Right ventricle myocardium superior (tissue), 1 donor: ENCODE results near the gene VENTX. TPM values are rescaled to one million over a fixed set of nuclear protein-coding genes. Genes with fewer than 3 reads are reported as not detected.
"Not testable (repeated sequence)": the region's sequence is repeated elsewhere in the genome, so short reads cannot be mapped to it uniquely, and the experiment has no call there.

ENCODE experiments used
- ATAC-seq: fragments of 200-7000 bp; cut with Tn5 transposase; one replicate; pipeline ENCODE4 v1.9.1; 2020; ENCODE audit warnings: mild to moderate bottlenecking; ENCODE audit not compliant: poor library complexity
- DNase-seq: peaks from one replicate; pipeline ENCODE4 v3.0.0-alpha.2; 2020
- intact Hi-C: fragments of 100-400 bp; cut with DNase I; formaldehyde crosslinking; loops from one replicate; pipeline ENCODE4 v1.11.2; 2022
- total RNA-seq: library from RNA; stranded (reverse); fragmentation: NEBNext Ultra II Directional; extraction: Animal tissue kit (Norgen Biotek cat#: 25700); gene quantifications from one replicate; pipeline ENCODE4 v1.2.1, GENCODE V29; 2021
- donor health status: DM: no; HTN: yes; CAD: no; lungs with severe emphysema.

Gene VENTX
- total RNA-seq, 1 donor from 2014 or later = 0.43 TPM

DNA sequence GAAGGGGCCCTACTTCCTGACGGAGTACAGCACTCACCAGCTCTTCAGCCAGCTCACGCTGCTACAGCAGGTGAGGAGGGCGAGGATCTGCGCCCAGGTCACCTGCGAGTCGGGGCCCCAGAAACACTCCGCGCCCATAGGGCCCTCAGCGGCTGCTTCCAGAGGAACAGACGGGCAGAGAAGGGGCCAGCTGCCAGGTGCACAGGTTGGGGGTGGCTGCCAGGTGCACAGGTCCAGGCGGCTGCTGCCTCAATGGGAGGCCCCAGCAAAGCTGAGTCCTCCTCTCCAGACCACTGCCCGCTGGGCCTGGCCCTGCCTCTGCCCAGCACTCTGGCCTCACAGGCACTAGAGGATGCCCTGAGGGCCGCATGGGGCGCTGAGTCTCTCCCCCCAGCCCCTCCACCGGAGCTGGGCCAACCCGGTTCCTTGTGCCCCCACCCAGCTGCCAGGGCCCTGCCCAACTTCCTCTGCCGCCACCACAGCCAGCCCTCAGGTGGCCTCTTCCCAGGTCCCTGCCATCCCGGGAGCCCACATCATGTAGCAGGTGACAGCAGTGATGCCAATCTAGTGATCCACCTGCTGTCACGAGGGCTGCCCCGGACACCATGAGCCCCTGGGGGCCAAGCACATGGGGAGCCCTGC is 24.7 kb upstream of the VENTX start:
- no peak for ATAC-seq
- no peak for DNase-seq
- intact Hi-C loops = no loop called here

DNA sequence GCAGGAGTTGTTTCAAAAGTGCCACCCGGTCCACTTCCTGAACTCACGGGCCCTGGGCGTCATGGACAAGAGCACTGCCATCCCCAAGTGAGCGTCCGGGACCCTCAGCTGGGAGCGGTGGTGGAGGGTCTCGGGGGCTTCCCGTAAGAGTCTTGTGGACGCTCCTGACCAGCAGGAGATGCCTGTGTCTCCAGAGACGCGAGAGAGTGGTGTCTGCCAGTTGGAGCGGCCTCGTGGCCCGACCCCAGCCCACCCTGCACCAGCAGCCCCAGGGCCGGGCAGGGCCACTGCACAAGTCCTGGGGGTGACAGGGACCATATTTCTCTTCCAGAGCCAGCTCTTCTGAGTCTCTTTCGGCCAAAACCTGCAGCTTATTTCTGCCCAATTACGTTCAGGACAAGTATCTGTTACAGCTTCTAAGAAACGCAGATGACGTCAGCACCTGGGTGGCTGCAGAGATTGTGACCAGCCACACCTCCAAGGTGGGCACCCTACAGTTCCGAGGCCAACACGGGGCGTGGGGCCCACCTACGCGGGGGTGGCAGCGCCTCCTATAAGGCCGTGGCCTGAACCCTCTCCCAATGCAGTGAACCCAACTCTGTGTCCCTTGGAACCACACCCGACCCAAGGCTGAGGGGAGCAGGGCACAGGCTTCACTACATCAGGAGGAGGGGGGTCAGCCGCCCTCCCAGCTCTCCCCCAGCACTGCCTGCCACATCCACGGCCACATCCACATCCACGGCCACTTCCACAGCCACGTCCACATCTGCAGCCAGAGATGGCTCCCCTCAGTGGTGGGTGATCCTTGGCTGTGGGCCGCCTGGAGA is 23.8 kb upstream of the VENTX start:
- no peak for ATAC-seq
- no peak for DNase-seq
- intact Hi-C loops = no loop called here

DNA sequence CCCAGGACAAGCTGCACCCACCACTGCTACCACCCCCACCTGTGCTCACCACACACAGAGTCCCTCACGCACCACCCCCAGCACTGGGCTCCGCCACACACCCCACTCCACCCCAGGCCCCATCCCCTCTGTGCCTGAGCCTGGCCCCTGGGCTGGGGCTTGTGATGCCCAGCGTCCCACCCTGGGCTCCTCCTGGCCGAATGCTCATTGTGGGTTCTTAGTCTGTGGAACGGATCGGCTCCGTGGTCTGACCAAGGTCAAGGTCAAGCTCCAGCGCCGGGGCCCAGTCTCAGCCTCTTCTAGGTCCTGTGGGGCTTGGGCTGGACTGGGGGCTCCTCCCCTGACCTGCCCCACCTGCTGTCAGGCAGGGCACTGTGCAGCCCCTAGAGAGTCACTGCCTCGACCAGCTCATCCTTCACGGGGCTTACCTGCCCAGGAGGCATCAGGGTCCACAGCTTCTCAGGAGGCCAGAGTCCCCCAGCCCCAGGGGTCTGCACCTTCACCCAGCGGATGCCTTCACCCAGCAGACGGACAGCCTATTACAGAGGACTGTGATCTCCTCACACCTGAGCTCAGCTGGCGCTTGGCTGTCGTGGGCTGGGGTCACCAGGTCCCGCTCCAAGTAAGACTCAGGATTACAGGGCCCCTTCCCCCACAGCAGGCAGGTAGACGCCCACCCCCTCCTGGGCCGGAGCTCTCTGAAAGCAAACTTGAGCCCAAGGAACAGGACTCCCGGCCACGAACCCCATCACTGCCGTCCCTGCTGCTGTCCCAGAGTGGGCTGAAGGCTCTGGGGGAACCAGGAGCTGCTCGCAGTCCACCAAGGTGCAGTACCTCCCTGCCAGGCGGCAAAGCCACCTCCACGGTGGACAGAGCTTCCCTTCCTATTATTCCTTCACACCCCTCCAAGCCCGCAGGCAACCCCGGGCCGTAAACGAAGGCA is 22.9 kb upstream of the VENTX start:
- intact Hi-C loops = no loop called here
- ATAC-seq (no peak), DNase-seq (no peak)

DNA sequence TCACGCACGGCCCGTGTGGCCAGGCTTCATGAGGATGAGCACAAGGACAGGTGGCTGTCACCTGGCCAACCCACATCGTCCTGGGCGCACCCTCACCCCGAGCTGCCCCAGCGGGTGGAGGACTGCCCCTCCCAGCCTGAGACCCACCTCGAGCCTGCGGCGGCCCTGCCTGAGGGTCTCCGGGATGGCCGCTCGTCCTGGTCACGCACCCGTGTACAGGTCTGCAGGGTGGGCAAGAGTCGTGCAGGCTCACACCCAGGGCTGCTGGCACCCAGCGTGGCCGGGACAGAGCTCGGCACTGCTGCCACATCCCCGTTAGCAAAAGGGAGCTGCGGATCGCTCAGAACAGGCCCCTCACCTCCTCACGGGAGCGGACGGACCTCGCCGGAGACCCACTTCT is 22.1 kb upstream of the VENTX start:
- no peak for ATAC-seq
- no peak for DNase-seq
- intact Hi-C loops = no loop called here

DNA sequence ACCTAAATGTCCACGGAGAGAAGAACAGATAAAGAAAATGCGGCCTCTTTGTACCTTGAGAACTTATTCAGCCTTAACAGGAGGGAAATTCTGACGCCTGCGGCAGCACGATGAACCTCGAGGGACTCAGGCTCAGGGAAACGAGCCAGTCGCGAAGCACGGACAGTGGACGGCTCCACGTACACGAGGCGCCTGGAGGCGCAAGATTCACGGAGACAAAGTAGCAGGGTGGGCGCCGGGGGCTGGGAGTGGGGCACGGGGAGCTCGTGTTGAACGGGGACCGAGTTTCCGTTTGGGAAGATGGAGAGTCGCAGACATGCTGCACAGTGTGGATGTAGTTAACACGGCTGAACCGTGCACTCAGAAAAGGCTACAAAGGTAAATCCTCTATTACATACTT is 20.9 kb upstream of the VENTX start:
- no peak for ATAC-seq
- DNase-seq = no peak
- intact Hi-C loops = no loop called here

DNA sequence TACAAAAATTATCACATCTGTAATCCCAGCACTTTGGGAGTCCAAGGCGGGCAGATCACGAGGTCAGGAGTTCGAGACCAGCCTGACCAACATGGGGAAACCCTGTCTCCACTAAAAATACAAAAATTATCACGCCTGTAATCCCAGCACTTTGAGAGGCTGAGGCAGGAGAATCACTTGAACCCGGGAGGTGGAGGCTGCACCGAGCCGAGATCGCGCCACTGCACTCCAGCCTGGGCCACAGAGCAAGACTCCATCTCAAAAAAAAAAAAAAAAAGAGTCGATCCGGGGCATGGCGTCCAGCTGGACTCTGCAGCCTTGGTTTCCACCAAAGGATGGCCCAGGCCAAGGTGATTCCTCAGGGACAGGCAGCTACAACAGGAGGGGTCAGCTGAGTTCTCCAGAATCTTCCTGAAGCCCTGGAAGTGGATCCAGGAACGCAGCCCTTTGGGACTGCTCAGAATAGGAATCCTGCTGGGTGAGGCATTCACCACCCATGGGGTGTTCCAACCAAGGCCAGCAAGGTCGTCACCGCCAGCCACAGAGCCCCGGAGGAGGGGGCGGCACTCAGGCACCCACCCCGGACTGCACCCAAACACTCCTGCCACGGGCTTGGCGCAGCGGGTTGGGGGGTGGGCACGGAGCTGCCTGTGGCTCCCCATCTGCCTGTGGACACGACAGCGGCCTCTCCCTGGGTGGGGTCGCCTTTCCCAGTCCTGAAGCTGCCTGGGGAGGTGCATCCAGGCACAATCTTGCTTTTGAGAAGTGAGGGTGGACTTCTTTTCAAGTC is 19.7 kb upstream of the VENTX start:
- DNase-seq (no peak), ATAC-seq (no peak)
- intact Hi-C loops = no loop called here

DNA sequence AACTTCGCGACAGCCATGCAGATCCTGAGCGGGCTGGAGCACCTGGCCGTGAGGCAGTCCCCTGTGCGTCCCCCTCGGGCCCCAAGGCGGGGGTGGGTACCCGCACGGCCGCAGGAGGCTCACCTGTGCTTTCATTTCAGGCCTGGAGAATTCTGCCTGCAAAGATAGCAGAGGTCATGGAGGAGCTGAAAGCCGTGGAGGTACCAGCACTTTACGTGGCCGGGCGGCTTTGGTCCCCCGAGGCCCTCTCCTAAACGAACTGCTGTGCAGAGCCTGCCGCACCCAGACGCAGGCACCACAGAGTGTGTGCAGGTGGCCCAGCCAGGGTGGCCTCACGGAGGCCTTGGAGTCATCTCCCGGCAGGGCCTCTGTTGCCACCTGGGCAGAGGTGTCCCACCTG is 18.8 kb upstream of the VENTX start:
- ATAC-seq (no peak), DNase-seq (no peak)
- intact Hi-C loops = no loop called here

DNA sequence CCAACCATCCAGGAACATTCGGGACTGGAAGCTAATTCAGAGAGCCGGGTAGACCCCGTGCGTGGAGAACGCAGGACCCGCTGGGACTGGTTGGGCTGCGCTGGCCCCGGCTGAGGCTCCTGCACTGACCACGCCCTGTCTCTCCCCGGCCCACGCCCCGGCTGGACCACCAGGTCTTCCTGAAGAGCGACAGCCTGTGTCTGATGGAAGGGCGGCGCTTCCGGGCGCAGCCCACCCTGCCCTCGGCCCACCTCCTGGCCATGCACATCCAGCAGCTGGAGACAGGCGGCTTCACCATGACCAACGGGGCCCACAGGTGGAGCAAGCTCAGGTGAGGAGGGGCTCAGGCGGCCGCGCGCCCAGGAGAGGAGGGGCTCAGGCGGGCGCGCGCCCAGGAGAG is 17.9 kb upstream of the VENTX start:
- intact Hi-C loops = no loop called here
- no peak for DNase-seq
- no peak for ATAC-seq

DNA sequence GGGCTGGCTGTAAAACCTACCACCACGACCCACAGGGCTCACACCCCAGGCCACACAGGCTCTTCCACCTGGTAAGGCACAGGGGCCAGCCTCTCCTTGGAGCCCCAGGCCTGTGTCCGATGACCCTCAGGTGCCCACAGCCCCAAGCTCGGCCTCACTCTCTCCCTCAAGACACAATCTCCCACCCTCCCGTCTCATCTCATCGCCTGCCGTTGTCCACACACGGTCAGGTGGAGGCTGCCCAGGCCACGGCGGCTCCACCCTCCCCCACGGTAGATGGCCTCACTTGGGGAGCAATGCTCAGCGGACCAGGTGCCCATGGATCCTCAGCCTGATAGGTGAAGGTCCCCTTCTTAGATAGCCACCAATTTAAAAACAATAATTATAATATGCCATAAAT is 16.3 kb upstream of the VENTX start:
- DNase-seq (no peak), ATAC-seq (no peak)
- intact Hi-C loops = no loop called here

DNA sequence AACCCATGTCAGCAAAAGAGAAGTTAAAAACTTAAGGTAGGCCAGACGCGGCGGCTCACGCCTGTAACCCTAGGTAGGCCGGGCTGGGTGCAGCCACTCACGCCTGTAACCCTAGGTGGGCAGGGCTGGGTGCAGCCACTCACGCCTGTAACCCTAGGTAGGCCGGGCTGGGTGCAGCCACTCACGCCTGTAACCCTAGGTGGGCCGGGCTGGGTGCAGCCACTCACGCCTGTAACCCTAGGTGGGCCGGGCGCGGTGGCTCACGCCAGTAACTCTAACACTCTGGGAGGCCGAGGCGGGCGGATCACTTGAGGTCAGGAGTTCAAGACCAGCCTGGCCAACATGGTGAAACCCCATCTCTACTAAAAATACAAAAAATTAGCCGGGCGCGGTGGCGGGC is 15.9 kb upstream of the VENTX start:
- ATAC-seq, intact Hi-C loops, DNase-seq: not testable (repeated sequence)

DNA sequence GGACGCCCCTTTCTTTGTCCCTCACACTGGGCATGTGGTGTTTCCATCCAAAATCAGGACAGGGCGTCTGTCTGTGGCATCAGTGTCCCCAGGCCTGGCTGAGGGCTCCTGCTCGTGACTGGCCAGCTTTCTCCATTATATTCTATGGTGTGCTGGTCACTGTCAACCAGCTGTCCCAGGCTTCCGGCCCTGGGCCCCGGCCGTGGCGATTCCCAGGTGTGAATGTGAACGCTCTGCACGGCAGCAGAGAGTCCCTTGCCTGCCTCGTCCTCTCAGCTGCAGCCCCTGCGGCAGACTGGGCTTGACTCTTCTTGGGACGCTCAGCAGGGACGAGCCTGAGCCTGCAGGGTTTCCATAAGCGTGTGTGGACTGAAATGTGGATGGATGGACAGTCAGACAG is 13.6 kb upstream of the VENTX start:
- DNase-seq = no peak
- intact Hi-C loops = no loop called here
- no peak for ATAC-seq

DNA sequence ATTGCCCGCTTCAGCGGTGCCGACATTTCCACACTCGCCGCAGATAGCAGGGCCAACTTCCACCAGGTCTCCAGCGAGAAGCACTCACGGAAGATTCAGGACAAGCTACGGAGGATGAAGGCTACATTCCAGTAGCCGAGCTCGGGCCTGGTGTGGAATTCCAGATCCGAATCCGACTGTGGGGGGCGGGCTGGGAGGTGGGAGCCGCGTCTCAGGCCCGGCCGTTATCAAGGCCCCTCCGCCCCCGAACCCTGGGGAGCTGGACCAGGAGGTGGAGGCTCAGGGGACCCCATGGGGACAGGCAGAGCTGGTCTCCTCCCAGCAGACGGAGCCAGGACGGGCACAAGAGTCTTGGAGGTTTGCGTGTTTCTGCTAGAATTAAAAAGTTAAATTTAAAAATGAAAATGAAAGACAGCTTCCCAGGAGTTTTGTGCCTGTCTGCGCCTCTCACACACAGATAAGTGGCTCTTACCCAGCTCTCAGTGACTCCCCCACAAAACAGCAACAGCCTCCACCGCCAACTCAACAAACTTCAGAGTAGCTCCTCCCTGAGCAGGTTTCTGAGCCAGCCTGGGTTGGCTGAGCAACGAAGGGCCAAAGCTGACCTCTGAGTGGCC is 12.8 kb upstream of the VENTX start:
- DNase-seq (no peak), ATAC-seq (no peak)
- intact Hi-C loops = no loop called here

DNA sequence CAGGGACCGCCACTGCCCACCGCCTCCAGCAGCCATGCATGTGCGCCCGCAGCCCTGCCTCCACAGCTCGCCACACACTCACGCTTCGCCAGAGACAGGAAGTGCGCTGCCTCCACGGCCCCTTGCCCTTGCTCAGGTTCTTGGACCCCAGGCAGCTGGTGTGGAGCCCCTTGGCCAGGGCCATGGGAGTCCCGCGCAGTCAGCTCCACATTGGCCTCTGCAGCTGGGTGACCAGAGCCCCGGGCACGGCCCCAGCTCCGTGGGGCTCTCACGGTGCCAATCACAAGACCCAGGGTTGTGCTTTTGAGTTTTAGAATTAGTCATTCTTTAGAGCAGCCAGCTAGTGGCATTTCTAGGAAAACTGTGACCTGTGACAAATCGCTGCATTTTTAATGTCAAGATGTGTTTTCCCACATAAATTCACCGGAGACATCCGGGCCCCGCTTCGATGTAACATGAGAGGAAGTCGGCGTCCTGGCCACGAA is 11.9 kb upstream of the VENTX start:
- ATAC-seq (no peak), DNase-seq (no peak)
- intact Hi-C loops = no loop called here

DNA sequence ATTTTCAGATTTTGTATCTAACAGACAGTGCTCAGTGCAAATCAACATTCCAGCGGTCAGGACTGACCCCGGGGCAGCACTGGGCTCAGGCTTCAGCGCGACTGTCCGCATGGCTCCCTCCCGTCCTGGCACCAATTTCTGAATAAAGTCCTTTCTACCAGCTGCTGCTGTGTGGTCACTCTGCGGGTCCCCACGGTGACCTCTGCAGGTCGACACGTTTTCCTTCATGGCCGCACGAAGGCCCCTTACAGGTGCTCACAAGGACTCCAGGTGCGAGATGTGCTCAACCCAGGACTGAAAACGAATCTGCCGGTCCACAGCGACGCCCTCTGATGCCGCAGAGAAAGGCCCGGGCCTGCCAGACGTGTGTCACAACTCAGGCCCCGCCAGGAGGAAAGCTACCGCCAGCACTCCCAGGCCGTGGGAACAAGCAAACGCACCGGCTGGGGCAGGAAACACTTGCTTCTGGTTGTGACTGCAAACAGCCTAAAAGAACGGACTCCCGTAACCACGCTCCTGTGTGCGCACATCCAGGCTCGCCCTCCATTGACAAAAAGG is 11.3 kb upstream of the VENTX start:
- DNase-seq = no peak
- intact Hi-C loops = no loop called here

DNA sequence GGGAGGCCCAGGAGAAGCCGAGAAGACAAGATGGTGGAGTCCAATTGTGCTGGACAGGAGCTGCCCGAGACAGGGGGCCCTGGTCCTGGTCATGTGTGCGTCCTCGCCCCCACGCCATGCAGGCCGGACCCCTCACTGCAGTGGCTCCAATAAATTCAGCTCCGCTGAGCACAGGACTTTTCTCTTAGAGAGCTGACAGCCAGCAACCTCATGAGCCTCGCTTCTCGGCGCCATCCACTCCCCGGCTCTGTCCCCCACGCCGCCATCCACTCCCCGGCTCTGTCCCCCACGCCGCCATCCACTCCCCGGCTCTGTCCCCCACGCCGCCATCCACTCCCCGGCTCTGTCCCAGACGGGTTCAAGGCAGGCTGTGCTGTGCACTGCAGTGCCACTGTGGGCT is 10.4 kb upstream of the VENTX start:
- ATAC-seq (no peak), DNase-seq (no peak)
- intact Hi-C loops = no loop called here

More for the DNA sequence above, 11.3 kb upstream of the VENTX start:
- no peak for ATAC-seq

DNA sequence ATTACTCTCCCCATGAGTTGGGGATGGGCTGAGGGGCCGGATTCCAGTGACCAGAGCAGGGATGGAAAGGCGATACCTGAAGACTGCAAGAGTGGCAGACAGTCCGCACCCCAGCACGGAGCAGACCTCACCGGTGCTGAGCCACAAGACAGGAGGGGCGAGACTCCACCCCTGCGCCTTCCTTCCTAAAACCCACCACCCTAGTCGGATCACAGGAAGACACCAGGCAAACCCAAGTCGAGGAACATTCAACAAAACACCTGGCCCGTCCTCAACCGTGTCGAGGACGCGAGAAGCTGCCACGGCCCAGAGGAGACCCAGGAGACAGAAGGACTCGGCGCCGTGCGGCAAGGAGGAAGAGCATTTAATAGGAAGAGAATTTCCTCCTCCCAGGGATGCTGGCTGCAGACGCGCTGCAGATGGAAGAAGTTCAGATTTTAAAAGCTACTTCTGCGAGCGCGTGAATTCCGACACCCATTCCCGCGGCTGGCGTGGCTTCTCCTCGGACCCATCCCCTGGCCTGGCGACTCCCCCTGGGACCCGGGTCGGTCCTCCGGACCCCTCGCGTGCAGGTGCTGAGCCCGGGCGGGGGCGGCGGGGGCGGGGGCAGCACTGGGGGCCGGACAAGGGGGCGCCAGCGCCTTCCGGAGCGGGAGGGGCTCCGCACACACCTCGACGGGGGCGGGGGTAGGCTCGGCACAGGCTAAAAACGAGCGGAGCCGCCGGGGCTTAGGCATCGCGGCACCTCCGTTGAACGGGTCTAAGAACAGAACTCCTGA is 8.2 kb upstream of the VENTX start:
- ATAC-seq (no peak), DNase-seq (no peak)
- intact Hi-C loops = no loop called here

DNA sequence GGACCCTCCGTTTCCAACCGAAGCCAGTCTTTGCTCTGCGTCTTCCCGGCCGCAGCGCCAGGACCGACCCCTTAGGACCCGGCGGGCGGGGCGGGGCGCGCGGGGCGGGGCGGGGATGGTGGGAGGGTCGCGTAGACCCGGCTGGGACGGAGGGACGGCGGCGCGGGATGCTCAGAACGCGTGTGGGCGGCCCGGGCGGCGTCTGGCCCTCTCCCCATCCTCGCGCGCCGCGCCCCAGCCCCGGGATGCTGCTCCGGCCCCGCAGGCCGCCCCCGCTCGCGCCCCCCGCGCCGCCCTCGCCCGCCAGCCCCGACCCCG is 7.7 kb upstream of the VENTX start, which contains the start of gene UTF1:
Gene UTF1, plus strand, starts transcription at position 174 of the 318 bp plus-strand sequence. Its CDS starts 72 bp downstream, at position 246.
- DNase-seq (no peak), ATAC-seq (no peak)
- intact Hi-C loops = no loop called here
